Progenitor cell of endocrine pancreas (in vitro differentiated cells): Measurements from ENCODE around the gene EVC2. TPM values are rescaled to one million over a fixed set of nuclear protein-coding genes. Genes with fewer than 3 reads are reported as not detected.

ENCODE experiments used
- DNase-seq: peaks from one replicate; pipeline ENCODE4 v3.0.0; 2021; ENCODE audit warnings: low spot score; ENCODE audit not compliant: unreplicated experiment
- H3K27ac Mint-ChIP-seq: 2 replicates; pipeline ENCODE4 v1.8.0; 2021; ENCODE audit warnings: mild to moderate bottlenecking, moderate library complexity, mixed read lengths
- H3K27me3 Mint-ChIP-seq: 2 replicates; pipeline ENCODE4 v1.8.0; 2021; ENCODE audit warnings: mixed read lengths
- H3K36me3 Mint-ChIP-seq: 2 replicates; pipeline ENCODE4 v1.8.0; 2022; ENCODE audit warnings: mixed read lengths; ENCODE audit not compliant: insufficient read depth
- H3K4me1 Mint-ChIP-seq: 2 replicates; pipeline ENCODE4 v1.8.0; 2021; ENCODE audit warnings: low read depth, mixed read lengths
- H3K4me3 Mint-ChIP-seq: 2 replicates; pipeline ENCODE4 v1.8.0; 2021; ENCODE audit warnings: low read depth, mild to moderate bottlenecking, moderate library complexity, mixed read lengths
- H3K9me3 Mint-ChIP-seq: 2 replicates; pipeline ENCODE4 v1.8.0; 2021; ENCODE audit warnings: low read depth, mixed read lengths
- total RNA-seq: library from RNA; stranded (reverse); gene quantifications from 2 replicates; pipeline ENCODE4 v1.2.1, GENCODE V29; 2021
- TF ChIP-seq, protein P1 (sequence below): fragments of 200-600 bp; sonication (generic); IDR thresholded peaks from one replicate; pipeline ENCODE4 v1.5.0; 2021; ENCODE audit warnings: antibody characterized with exemption, mild to moderate bottlenecking; ENCODE audit not compliant: unreplicated experiment

EVC2 gene
- total RNA-seq, 1 donor from 2014 or later = 14.1 TPM

DNA sequence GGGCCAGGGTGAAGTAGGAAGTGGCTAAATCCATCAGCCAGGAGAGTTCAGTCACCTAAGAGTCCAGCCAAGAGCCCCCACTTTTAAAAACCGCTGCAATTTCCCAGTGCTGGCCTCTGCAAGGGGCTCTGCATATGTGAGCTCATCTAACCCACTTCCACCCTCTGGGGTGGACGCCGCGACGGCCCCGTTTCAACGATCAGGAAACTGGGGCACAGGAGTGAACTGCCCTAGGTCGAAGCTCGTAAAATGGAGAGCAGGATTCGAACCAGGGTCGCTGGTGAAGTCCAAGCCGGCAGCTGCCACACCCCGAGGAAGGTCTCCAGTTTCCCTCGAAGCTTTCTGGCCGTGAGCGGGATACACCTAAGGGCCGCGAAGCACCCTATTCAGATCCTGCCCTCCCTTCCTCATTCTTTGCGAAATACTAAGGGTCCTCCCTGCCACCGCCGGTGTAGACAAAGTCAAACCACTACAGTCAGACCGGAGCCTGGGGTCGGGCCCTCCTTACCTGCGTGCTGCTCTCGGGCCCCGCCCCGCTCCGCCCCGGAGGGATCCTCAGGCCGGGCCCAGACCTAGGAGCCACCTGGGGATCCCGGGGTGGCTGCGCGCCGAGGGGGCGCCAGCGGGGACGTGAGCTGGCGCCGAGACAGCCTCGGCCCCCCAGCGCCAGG is 446 bp downstream of the EVC2 start:
- Mint-ChIP-seq H3K27ac (no peak overlapping the region), H3K27me3 (no peaks in the 10 kb centered on the region), H3K36me3 (peaks cover 24% of the 10 kb centered on the region), H3K9me3 (peaks cover 12% of the 10 kb centered on the region), H3K4me3 (peak overlapping the region; percentile 78), H3K4me1 (peaks cover 23% of the 10 kb centered on the region)
- TF ChIP-seq, protein P1, sequence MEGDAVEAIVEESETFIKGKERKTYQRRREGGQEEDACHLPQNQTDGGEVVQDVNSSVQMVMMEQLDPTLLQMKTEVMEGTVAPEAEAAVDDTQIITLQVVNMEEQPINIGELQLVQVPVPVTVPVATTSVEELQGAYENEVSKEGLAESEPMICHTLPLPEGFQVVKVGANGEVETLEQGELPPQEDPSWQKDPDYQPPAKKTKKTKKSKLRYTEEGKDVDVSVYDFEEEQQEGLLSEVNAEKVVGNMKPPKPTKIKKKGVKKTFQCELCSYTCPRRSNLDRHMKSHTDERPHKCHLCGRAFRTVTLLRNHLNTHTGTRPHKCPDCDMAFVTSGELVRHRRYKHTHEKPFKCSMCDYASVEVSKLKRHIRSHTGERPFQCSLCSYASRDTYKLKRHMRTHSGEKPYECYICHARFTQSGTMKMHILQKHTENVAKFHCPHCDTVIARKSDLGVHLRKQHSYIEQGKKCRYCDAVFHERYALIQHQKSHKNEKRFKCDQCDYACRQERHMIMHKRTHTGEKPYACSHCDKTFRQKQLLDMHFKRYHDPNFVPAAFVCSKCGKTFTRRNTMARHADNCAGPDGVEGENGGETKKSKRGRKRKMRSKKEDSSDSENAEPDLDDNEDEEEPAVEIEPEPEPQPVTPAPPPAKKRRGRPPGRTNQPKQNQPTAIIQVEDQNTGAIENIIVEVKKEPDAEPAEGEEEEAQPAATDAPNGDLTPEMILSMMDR = peak; percentile 19
- peak; percentile 43 for DNase-seq

DNA sequence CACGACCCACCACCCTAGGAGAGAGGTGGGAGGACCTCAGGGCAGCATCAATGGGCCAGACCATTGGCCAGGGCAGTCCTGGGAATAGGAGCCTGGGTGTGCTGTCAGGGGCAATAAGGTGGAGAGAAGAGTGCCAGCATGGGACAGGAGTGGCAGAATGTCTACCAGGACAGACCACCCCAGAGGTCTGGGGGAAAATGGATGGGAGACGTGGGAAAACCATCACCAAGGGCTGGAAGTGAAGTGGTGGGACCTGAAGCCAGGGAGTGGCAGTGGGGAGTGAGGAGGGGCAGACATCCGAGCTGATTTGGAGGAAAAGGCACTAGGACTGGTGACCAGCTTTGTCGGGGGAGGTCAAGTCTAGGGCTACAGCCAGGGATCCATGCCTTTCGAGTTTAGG is 993 bp downstream of the EVC2 start:
- no peak for DNase-seq
- Mint-ChIP-seq H3K27ac (no peak overlapping the region), H3K4me1 (peaks cover 20% of the 10 kb centered on the region), H3K36me3 (peaks cover 27% of the 10 kb centered on the region), H3K27me3 (no peaks in the 10 kb centered on the region), H3K9me3 (peaks cover 12% of the 10 kb centered on the region), H3K4me3 (peak overlapping the region; percentile 78)
- TF ChIP-seq, protein P1 = no peak

DNA sequence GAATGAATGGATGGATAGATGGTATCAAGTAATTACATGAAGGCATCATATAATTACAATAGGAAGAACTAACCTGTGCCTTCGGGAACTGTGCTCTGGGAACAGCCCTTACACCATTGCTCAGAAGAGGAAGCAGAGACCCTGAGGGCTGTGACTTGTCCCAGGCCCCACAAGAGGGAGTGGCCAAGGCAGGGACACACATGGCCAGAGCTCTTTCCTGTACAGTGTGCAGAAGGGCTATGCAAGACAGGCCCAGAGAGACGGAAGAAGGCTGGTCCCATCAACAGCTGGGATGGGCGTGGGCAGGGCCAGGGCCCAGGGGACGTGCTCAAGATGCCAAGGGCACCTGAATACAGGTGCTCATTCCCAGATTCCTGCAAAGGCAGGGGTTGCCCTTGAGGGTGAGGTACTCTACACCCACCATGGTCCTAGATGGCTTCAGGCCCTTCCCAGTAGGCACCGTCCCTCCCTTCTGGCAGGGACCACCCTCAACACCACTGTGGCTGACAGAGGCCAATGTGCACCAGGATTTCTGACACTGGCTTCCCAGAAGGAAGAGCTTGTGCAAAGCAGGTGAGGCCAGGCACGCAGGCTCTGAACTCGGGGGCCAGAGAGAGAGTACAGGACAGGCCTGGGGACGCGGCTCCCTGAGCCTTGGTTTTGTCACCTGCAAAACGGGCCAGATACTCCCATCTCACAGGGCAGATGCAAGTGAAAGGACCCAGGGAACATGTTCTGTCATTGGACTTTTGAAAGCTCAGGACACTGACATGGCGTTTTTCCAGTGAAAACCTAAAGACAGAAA is 1.7 kb downstream of the EVC2 start:
- TF ChIP-seq, protein P1 = no peak
- H3K4me3 Mint-ChIP-seq = peak overlapping the region; percentile 78
- peaks cover 28% of the 10 kb centered on the region for H3K36me3 Mint-ChIP-seq
- no peak overlapping the region for H3K27ac Mint-ChIP-seq
- DNase-seq = no peak
- peaks cover 12% of the 10 kb centered on the region for H3K9me3 Mint-ChIP-seq
- H3K4me1 Mint-ChIP-seq = peaks cover 19% of the 10 kb centered on the region
- H3K27me3 Mint-ChIP-seq = no peaks in the 10 kb centered on the region

DNA sequence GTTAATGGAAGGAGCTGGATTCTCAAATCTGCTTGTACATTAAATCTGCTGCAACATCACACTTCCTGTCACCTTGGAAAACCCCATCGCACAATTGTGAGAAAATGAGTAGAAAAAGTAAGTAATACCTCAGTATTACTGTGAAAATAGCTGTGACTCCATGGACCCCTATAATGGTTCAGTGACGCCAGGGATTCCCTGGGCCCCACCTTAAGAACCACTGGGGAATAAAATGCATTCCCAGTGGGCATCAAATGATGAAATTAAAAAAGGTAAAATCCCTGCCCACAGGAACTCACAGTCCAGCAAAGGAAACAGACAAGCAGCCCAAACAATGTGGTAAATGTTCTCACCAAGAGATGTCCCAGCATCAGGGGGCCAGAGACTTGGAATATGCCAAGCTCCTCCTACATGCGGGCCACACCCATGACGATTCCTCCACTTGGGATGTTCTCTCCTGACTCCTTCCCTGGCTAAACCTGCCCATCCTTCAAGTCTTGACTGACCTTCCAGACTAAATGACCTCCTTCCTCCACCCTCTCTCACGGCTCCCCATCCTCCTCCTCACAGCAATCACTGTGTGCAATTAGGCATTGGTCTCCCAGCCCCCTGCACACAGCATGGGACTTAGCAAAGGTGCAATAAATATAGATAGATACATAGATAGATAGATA is 2.6 kb downstream of the EVC2 start:
- peaks cover 18% of the 10 kb centered on the region for H3K4me1 Mint-ChIP-seq
- no peak overlapping the region for H3K4me3 Mint-ChIP-seq
- H3K27me3 Mint-ChIP-seq = no peaks in the 10 kb centered on the region

DNA sequence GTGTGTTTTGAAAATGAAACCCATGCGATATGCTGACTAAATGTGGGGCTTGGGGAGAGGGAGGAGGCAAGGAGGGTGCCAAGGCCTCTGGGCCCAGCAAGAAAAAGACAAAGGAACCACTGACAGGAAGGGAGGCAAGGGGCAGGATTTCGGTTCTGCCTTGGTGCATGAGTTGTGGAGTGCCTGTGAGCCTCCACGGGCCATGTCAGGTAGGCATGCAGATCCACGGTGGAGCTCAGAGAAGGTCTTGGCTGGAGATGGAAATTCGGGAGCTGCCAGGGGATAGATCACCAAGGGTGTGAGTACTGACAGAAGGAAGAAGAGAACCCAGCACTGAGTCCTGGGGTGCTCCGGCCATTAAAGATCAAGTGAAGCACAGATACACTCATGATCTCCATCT is 4.1 kb downstream of the EVC2 start:
- peaks cover 12% of the 10 kb centered on the region for H3K9me3 Mint-ChIP-seq
- peaks cover 8% of the 10 kb centered on the region for H3K4me1 Mint-ChIP-seq
- TF ChIP-seq, protein P1 = no peak
- H3K27me3 Mint-ChIP-seq = no peaks in the 10 kb centered on the region
- no peak overlapping the region for H3K27ac Mint-ChIP-seq
- peaks cover 29% of the 10 kb centered on the region for H3K36me3 Mint-ChIP-seq
- no peak for DNase-seq
- H3K4me3 Mint-ChIP-seq = no peak overlapping the region

More for the DNA sequence above, 2.6 kb downstream of the EVC2 start:
- TF ChIP-seq, protein P1 = no peak
- H3K9me3 Mint-ChIP-seq = peaks cover 12% of the 10 kb centered on the region
- H3K27ac Mint-ChIP-seq = no peak overlapping the region
- no peak for DNase-seq
- H3K36me3 Mint-ChIP-seq = peaks cover 28% of the 10 kb centered on the region
